Testis (tissue), 2 donors: ENCODE measurements around the gene MALAT1.

Experiments
- POLR2A ChIP-seq: fragments of 450-650 bp; IDR thresholded peaks from one replicate; pipeline ENCODE4 v1.6.1; 2017; ENCODE audit warnings: antibody characterized with exemption, mild to moderate bottlenecking, moderate library complexity
- TF ChIP-seq, protein P1 (sequence below), 3 experiments: fragments of 450-650 bp in 2 of 3; fragments of 200-600 bp in 1 of 3; sonication (generic) in 1 of 3; IDR thresholded peaks; one replicate each; pipeline ENCODE4 v1.5.1; 2016 to 2019; ENCODE audit warnings: antibody characterized with exemption in 3 of 3, mild to moderate bottlenecking in 2 of 3, moderate library complexity in 1 of 3

DNA sequence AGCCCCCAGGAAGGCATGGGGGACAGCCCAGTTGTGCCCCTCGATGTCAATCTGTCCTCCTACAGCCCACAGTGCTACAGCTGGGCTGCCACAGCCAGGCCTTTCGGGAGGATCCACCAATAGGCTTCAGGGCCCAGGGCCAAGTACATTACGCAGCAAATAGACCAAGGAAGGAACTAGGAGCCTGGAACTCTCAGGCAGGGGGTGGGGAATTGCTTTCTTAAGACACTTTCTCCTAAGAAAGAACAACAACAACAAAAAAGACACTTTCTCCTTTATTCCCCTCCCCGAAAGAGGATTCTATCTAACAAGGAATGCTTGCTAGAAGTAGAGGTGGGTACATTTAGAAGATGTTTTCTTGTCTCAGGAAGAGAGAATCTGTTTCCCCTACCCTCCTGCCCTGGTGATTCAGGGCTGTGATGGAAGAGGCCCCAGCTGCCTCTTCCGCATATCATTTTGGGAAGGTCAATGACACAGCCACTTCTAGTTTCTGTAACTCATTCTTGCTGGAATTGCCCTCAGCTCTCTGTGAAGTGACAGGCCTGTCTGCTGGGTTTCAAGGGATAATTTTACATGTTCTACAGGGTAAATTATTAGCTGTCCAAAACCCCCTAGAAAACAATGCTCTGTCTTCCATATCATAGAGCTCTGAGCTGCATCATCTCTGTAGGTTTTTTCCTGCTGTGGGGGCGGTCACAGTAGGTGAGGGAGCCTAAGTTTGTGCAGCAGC, 6.0 kb upstream of the MALAT1 start:
- TF ChIP-seq, protein P1, sequence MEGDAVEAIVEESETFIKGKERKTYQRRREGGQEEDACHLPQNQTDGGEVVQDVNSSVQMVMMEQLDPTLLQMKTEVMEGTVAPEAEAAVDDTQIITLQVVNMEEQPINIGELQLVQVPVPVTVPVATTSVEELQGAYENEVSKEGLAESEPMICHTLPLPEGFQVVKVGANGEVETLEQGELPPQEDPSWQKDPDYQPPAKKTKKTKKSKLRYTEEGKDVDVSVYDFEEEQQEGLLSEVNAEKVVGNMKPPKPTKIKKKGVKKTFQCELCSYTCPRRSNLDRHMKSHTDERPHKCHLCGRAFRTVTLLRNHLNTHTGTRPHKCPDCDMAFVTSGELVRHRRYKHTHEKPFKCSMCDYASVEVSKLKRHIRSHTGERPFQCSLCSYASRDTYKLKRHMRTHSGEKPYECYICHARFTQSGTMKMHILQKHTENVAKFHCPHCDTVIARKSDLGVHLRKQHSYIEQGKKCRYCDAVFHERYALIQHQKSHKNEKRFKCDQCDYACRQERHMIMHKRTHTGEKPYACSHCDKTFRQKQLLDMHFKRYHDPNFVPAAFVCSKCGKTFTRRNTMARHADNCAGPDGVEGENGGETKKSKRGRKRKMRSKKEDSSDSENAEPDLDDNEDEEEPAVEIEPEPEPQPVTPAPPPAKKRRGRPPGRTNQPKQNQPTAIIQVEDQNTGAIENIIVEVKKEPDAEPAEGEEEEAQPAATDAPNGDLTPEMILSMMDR (IDR thresholded peaks at IDR 0.05) = no peak
- no peak for TF ChIP-seq POLR2A
